ENCODE data around the gene CKS1B.

The CKS1B gene

DNA sequence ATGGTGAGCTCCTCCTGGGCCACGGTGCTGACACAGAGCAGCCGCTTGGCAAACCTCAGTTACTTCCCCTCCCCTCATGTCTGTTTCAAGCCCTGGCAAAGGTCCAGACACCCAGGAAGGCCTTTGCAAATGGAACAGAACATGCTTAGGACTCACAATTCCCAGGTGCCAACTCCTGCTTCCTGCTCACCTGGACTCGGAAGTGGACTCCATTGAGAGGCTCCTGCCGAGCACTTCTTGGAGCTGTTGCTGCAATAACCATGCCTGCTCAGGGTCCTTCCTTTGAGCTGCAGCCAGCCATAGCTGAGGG lies 48.4 kb downstream of the CKS1B start:
- no peak overlapping the region for H3K9ac ChIP-seq
- no peak overlapping the region for H3K4me2 ChIP-seq
- TF ChIP-seq, protein P1, sequence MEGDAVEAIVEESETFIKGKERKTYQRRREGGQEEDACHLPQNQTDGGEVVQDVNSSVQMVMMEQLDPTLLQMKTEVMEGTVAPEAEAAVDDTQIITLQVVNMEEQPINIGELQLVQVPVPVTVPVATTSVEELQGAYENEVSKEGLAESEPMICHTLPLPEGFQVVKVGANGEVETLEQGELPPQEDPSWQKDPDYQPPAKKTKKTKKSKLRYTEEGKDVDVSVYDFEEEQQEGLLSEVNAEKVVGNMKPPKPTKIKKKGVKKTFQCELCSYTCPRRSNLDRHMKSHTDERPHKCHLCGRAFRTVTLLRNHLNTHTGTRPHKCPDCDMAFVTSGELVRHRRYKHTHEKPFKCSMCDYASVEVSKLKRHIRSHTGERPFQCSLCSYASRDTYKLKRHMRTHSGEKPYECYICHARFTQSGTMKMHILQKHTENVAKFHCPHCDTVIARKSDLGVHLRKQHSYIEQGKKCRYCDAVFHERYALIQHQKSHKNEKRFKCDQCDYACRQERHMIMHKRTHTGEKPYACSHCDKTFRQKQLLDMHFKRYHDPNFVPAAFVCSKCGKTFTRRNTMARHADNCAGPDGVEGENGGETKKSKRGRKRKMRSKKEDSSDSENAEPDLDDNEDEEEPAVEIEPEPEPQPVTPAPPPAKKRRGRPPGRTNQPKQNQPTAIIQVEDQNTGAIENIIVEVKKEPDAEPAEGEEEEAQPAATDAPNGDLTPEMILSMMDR (conservative IDR thresholded peaks at IDR 0.05; ENCODE audit: low read depth, low read length), result no peak
- no peaks in the 10 kb centered on the region for H3K27me3 ChIP-seq (ENCODE audit: insufficient read depth, low read depth)
- H2AFZ ChIP-seq (ENCODE audit: low read depth), result no peak overlapping the region
- H3K79me2 ChIP-seq (ENCODE audit: insufficient read depth, low read depth), result no peaks in the 10 kb centered on the region
- no peaks in the 10 kb centered on the region for H4K20me1 ChIP-seq (ENCODE audit: insufficient read depth)
- H3K36me3 ChIP-seq (ENCODE audit: insufficient read depth), result no peaks in the 10 kb centered on the region
- no peak overlapping the region for H3K4me3 ChIP-seq (IDR thresholded peaks at IDR 0.05; ENCODE audit: insufficient read depth, low read depth, low read length)
- H3K27ac ChIP-seq, result no peak overlapping the region
- peaks cover 11% of the 10 kb centered on the region for H3K4me1 ChIP-seq (ENCODE audit: low read depth, poor library complexity, severe bottlenecking)

DNA sequence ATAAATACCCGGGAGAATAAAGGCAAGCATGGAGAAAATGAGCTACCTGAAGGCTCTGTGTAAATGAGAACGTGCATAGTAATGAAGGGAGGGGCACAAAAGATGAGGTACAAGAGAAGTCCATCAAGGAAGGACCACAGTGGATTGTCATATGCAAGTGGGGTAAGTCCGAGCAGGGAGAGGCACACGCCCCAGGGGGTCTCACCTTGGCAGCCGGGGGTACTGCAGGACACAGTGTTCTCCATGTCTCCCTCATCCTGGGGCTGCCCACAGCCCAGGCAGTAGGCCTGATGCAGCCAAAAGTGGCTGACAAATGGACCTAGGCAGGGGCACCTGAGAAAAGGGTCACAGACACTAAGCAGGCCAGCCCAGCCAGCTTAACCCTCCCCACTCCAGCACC lies 49.1 kb downstream of the CKS1B start:
- Histone ChIP-seq H3K9ac (no peak overlapping the region), H3K4me1 (ENCODE audit: low read depth, poor library complexity, severe bottlenecking) (peaks cover 4% of the 10 kb centered on the region)

DNA sequence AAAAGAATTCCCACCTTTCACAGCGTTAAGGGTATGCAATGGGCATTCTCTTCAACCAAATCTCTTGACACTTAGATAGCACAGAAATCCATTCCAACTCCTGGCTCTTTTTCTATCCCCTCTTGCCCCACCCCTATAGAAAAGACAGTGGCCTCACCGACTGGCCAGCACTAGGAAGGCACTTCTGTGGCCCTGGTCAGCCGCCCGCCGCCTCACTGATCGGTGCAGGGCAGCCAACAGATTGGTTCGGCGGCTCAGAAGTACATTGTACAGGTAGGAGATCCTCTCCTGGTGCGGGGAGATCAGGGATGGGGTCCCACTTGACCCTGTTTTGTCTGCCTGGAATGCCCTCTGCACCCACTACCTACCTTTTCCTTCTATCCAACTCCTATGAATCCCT lies 49.8 kb downstream of the CKS1B start:
- Histone ChIP-seq H3K9ac (no peak overlapping the region), H3K36me3 (ENCODE audit: insufficient read depth) (no peaks in the 10 kb centered on the region), H3K4me2 (no peak overlapping the region), H4K20me1 (ENCODE audit: insufficient read depth) (no peaks in the 10 kb centered on the region), H3K79me2 (ENCODE audit: insufficient read depth, low read depth) (no peaks in the 10 kb centered on the region), H3K4me1 (ENCODE audit: low read depth, poor library complexity, severe bottlenecking) (no peaks in the 10 kb centered on the region), H3K4me3 (IDR thresholded peaks at IDR 0.05; ENCODE audit: insufficient read depth, low read depth, low read length) (no peak overlapping the region), H3K27ac (no peak overlapping the region), H3K27me3 (ENCODE audit: insufficient read depth, low read depth) (no peaks in the 10 kb centered on the region), H2AFZ (ENCODE audit: low read depth) (no peak overlapping the region)
- TF ChIP-seq, protein P1 (conservative IDR thresholded peaks at IDR 0.05; ENCODE audit: low read depth, low read length), result no peak

More for the DNA sequence above, 49.1 kb downstream of the CKS1B start:
- Histone ChIP-seq H3K79me2 (ENCODE audit: insufficient read depth, low read depth) (no peaks in the 10 kb centered on the region), H3K27ac (no peak overlapping the region), H3K36me3 (ENCODE audit: insufficient read depth) (no peaks in the 10 kb centered on the region), H3K27me3 (ENCODE audit: insufficient read depth, low read depth) (no peaks in the 10 kb centered on the region), H4K20me1 (ENCODE audit: insufficient read depth) (no peaks in the 10 kb centered on the region), H3K4me2 (no peak overlapping the region), H2AFZ (ENCODE audit: low read depth) (no peak overlapping the region), H3K4me3 (IDR thresholded peaks at IDR 0.05; ENCODE audit: insufficient read depth, low read depth, low read length) (no peak overlapping the region)
- TF ChIP-seq, protein P1 (conservative IDR thresholded peaks at IDR 0.05; ENCODE audit: low read depth, low read length), result no peak

DNA sequence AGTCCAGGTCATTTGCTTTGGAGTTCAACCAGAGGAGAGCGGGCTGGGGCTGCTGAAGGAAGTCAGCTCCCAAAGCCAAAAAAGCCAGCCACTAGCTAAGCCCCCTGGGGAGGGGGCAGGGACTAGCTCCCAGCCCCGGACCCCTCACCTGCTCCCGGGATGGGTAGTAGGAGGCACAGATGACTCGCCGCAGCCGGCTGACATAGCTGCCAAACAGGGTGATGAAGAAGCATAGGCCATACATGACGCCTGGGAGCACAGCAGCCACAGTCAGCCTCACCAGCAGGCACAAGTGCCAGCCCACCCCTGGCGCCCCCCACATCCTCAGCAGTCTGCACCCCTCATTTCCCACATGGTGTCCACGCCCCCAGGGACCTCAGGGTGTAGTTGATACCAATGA lies 51.7 kb downstream of the CKS1B start:
- TF ChIP-seq, protein P1 (conservative IDR thresholded peaks at IDR 0.05; ENCODE audit: low read depth, low read length), result no peak
- H3K27ac ChIP-seq, result no peak overlapping the region
- no peaks in the 10 kb centered on the region for H4K20me1 ChIP-seq (ENCODE audit: insufficient read depth)
- no peaks in the 10 kb centered on the region for H3K4me1 ChIP-seq (ENCODE audit: low read depth, poor library complexity, severe bottlenecking)
- H2AFZ ChIP-seq (ENCODE audit: low read depth), result no peak overlapping the region
- no peak overlapping the region for H3K9ac ChIP-seq
- no peaks in the 10 kb centered on the region for H3K79me2 ChIP-seq (ENCODE audit: insufficient read depth, low read depth)
- H3K4me3 ChIP-seq (IDR thresholded peaks at IDR 0.05; ENCODE audit: insufficient read depth, low read depth, low read length), result no peak overlapping the region
- H3K4me2 ChIP-seq, result no peak overlapping the region
- peaks cover 15% of the 10 kb centered on the region; the same call in 1 of the 2 replicates for H3K27me3 ChIP-seq (ENCODE audit: insufficient read depth, low read depth)
- H3K36me3 ChIP-seq (ENCODE audit: insufficient read depth), result no peaks in the 10 kb centered on the region

DNA sequence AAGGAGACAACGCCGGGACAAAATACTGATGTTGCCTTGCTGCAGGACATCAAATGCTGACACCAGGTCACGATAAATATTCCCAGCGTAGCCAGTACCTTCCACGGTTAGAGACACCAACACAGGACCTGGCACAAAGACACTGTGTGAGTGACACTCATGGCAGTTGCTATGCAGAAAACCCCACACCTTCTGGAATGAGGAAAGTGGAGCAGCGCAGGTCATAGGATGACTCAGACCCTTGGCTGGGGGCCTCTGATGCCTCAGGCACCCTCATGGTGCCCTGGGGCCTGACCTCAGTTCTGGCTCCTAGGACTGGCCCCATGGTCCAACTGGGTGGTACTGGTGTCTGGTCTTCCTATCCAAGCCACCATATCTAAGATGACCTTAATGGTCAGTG lies 52.1 kb downstream of the CKS1B start:
- Histone ChIP-seq H3K27ac (no peak overlapping the region), H2AFZ (ENCODE audit: low read depth) (no peak overlapping the region), H3K79me2 (ENCODE audit: insufficient read depth, low read depth) (no peaks in the 10 kb centered on the region), H4K20me1 (ENCODE audit: insufficient read depth) (no peaks in the 10 kb centered on the region), H3K4me3 (IDR thresholded peaks at IDR 0.05; ENCODE audit: insufficient read depth, low read depth, low read length) (no peak overlapping the region), H3K4me1 (ENCODE audit: low read depth, poor library complexity, severe bottlenecking) (no peaks in the 10 kb centered on the region), H3K36me3 (ENCODE audit: insufficient read depth) (no peaks in the 10 kb centered on the region), H3K27me3 (ENCODE audit: insufficient read depth, low read depth) (peaks cover 16% of the 10 kb centered on the region; the same call in 1 of the 2 replicates), H3K4me2 (no peak overlapping the region), H3K9ac (no peak overlapping the region)
- TF ChIP-seq, protein P1 (conservative IDR thresholded peaks at IDR 0.05; ENCODE audit: low read depth, low read length), result no peak

All from KMS-11 (cell line).